ENCODE results near the gene XXYLT1. TPM values are rescaled to one million over a fixed set of nuclear protein-coding genes. Genes with fewer than 3 reads are reported as not detected.
A peak's percentile ranks its signal among the peaks of the same experiment; 100 is the strongest.

XXYLT1 gene
- total RNA-seq, 4 donors from 2014 or later = 5.4 to 18.2 (median 6.9) TPM

DNA sequence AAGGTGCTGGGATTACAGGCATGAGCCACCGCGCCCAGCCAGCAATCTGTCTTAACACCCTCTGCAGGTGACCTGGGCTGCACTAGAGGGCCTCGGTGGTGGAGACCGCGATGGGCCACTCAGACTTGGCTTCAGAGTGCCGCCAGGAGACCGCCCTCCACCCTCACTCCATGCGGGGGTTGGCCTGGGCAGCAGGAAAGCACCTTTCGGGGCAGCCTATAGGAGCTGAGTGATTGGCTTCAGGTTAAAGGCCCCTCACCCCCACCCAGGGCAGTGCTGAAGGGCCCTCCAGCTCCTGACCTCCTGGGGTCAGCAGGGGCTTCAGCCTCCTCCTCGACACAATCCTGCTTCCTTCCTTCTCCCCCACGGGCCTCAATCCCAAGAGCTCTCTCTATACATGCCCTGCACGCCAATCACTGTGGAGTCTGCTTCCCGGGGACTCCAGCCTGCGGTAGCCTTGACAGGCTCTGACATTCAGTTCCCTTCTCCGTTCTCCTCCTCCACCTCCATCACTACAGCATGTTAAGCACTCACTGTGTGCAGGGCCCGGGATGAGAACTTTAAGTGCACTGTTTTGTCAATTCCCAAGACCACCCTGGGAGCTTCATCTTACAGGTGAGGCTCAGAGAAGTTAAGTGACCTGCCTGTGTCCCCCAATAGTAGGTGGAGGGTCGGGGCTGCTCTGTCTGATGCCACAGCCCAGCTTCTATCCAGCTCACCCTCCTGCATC is 225.3 kb downstream of the XXYLT1 start:
- H3K27ac ChIP-seq = no peak overlapping the region
- TF ChIP-seq, protein P1, sequence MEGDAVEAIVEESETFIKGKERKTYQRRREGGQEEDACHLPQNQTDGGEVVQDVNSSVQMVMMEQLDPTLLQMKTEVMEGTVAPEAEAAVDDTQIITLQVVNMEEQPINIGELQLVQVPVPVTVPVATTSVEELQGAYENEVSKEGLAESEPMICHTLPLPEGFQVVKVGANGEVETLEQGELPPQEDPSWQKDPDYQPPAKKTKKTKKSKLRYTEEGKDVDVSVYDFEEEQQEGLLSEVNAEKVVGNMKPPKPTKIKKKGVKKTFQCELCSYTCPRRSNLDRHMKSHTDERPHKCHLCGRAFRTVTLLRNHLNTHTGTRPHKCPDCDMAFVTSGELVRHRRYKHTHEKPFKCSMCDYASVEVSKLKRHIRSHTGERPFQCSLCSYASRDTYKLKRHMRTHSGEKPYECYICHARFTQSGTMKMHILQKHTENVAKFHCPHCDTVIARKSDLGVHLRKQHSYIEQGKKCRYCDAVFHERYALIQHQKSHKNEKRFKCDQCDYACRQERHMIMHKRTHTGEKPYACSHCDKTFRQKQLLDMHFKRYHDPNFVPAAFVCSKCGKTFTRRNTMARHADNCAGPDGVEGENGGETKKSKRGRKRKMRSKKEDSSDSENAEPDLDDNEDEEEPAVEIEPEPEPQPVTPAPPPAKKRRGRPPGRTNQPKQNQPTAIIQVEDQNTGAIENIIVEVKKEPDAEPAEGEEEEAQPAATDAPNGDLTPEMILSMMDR (IDR thresholded peaks at IDR 0.05) = no peak
- no peak for TF ChIP-seq POLR2A (IDR thresholded peaks at IDR 0.05)
- H3K9me3 ChIP-seq = no peaks in the 10 kb centered on the region
- no peaks in the 10 kb centered on the region for H3K27me3 ChIP-seq
- H3K36me3 ChIP-seq = no peaks in the 10 kb centered on the region
- peak in 1 of 3 donors; percentile 39 for DNase-seq
- no peak overlapping the region for H3K4me3 ChIP-seq
- H3K4me1 ChIP-seq = no peaks in the 10 kb centered on the region

GRCh38 chr3:195044411-195044810 is 226.5 kb downstream of the XXYLT1 start:
- no peaks in the 10 kb centered on the region for H3K9me3 ChIP-seq
- TF ChIP-seq, protein P1 (IDR thresholded peaks at IDR 0.05) = no peak
- TF ChIP-seq POLR2A (IDR thresholded peaks at IDR 0.05) = no peak
- H3K36me3 ChIP-seq = no peaks in the 10 kb centered on the region
- H3K4me1 ChIP-seq = no peaks in the 10 kb centered on the region
- H3K27ac ChIP-seq = no peak overlapping the region
- no peak overlapping the region for H3K4me3 ChIP-seq
- no peak for DNase-seq
- H3K27me3 ChIP-seq = no peaks in the 10 kb centered on the region

DNA sequence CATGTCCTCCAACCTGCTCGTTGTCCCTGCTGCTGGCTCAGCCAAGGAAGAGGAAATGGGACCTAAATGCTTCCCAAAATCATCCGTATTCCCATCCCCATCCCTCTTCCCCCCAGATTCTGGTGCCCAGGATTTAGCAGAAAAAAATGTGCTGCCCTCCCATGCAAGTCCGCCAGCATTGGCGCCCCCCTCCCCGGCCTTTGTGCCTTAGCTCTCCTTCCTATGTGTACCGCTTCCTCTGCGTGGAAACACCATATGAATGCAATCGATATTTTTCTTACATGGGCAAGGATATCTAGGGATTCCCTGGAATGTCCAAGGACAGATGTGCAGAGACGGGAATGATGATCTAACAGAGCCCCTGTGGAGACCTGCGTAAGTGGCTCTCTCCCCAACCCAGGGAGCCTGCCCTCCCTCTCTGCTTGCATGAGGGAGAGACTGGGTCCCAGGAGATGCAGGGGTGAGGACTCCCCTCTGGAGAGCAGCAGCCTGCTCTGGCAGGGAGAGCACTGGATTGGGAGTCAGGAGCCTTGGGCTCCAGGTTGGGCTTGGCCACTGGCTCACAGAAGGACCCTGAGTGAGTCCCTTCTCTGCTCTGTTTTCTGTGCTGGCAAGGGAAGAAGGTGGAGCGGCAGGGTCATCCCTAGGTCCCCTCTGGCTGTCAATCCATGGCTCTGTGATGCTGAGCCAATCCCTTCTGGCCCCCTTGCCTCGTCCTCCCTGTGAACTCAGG is 227.2 kb downstream of the XXYLT1 start:
- H3K9me3 ChIP-seq = no peaks in the 10 kb centered on the region
- peak in 1 of 3 donors; percentile 21 for DNase-seq
- no peak overlapping the region for H3K4me3 ChIP-seq
- H3K27me3 ChIP-seq = no peaks in the 10 kb centered on the region
- TF ChIP-seq, protein P1 (IDR thresholded peaks at IDR 0.05) = no peak
- TF ChIP-seq POLR2A (IDR thresholded peaks at IDR 0.05) = no peak
- H3K36me3 ChIP-seq = no peaks in the 10 kb centered on the region
- H3K27ac ChIP-seq = no peak overlapping the region
- H3K4me1 ChIP-seq = no peaks in the 10 kb centered on the region

DNA sequence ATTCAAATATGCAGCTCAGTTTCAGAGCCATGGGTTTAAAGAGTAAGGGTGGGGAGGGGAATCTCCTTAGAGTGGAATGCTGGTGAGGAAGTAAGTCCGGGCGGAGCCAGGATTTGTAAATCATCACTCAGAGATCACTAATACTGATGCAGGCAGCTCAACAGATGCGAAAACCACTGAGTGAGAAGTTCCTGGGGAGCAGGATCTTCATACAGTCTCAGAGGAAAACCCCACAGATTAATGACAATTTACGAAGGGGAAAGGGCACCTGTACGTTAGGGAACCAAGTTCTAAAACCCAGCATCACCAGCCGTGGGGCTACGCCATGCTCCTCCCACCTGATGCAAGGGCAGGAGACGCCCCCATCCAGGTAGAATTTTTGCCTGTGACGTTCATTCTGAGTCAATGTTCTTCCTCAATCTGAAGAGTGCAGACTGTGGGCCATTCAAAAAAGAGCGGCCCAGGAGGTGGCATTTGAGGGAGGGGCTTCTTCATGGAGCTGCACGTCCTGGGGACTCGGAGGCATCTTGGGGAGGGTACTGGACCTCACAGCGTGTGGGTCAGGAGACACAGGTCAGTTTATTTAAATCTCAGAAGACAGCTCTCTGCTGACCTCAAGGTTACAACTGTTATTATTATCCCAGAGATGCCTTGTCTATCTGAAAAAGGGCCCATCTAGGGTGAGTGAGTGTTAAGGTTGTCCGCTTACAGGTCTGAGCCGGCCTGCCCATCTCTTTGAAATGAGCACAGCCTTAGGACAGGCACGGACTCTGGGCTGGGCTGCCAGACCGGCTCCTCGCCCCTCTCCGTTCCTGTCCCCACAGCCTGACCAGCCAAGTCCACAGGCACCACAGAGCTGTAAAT is 228.0 kb downstream of the XXYLT1 start:
- Histone ChIP-seq H3K4me1 (no peaks in the 10 kb centered on the region), H3K4me3 (no peak overlapping the region), H3K36me3 (no peaks in the 10 kb centered on the region), H3K27ac (no peak overlapping the region), H3K27me3 (no peaks in the 10 kb centered on the region), H3K9me3 (no peaks in the 10 kb centered on the region)
- DNase-seq = peak in 1 of 3 donors; percentile 43
- TF ChIP-seq, protein P1 (IDR thresholded peaks at IDR 0.05) = no peak
- TF ChIP-seq POLR2A (IDR thresholded peaks at IDR 0.05) = no peak

- Histone ChIP-seq H3K36me3 (no peaks in the 10 kb centered on the region), H3K4me1 (no peaks in the 10 kb centered on the region), H3K9me3 (no peaks in the 10 kb centered on the region), H3K27me3 (no peaks in the 10 kb centered on the region), H3K27ac (no peak overlapping the region), H3K4me3 (no peak overlapping the region)
- TF ChIP-seq, protein P1 (IDR thresholded peaks at IDR 0.05) = no peak
- TF ChIP-seq POLR2A (IDR thresholded peaks at IDR 0.05) = no peak
- DNase-seq = peak in 1 of 3 donors; percentile 36
These were observed 228.9 kb downstream of the XXYLT1 start for GRCh38 chr3:195041871-195042742.
